ENCODE results near the gene GTPBP3.

GRCh38 chr19:17339088-17339741 is 1.9 kb downstream of the GTPBP3 start:
- TF ChIP-seq EZH2phosphoT487 (IDR thresholded peaks at IDR 0.05; ENCODE audit: insufficient read depth, low read depth) (no peak), EZH2 (IDR thresholded peaks at IDR 0.05; ENCODE audit: insufficient read depth, poor library complexity, severe bottlenecking) (no peak)

Measured in GM23248 (cell line).